Ovary (tissue), 3 donors: ENCODE measurements around the gene GDPD4.

Experiments used
- POLR2A ChIP-seq: fragments of 450-650 bp; IDR thresholded peaks from one replicate; pipeline ENCODE4 v1.6.1; 2017; ENCODE audit warnings: antibody characterized with exemption, mild to moderate bottlenecking, moderate library complexity
- TF ChIP-seq, protein P1 (sequence below), 3 donors: fragments of 450-650 bp in 2 of 3; fragments of 200-600 bp in 1 of 3; IDR thresholded peaks; one replicate each; pipeline versions ENCODE4 v1.5.1 to v1.8.0; 2016 to 2022; ENCODE audit warnings: antibody characterized with exemption in 3 of 3, mild to moderate bottlenecking in 1 of 3
- donor health status: DM: no; HTN: no; CAD: no.

- TF ChIP-seq, protein P1, sequence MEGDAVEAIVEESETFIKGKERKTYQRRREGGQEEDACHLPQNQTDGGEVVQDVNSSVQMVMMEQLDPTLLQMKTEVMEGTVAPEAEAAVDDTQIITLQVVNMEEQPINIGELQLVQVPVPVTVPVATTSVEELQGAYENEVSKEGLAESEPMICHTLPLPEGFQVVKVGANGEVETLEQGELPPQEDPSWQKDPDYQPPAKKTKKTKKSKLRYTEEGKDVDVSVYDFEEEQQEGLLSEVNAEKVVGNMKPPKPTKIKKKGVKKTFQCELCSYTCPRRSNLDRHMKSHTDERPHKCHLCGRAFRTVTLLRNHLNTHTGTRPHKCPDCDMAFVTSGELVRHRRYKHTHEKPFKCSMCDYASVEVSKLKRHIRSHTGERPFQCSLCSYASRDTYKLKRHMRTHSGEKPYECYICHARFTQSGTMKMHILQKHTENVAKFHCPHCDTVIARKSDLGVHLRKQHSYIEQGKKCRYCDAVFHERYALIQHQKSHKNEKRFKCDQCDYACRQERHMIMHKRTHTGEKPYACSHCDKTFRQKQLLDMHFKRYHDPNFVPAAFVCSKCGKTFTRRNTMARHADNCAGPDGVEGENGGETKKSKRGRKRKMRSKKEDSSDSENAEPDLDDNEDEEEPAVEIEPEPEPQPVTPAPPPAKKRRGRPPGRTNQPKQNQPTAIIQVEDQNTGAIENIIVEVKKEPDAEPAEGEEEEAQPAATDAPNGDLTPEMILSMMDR (IDR thresholded peaks at IDR 0.05): no peak
- TF ChIP-seq POLR2A: no peak
These were observed 89.8 kb downstream of the GDPD4 start for GRCh38 chr11:77211594-77212251.
